NCI-H1694 (cell line): Measurements from ENCODE around the gene RPAP3.
A peak's percentile ranks its signal among the peaks of the same experiment; 100 is the strongest.

Experiments used
- DNase-seq: peaks from one replicate; lab custom pipeline; 2025; lab: John Stamatoyannopoulos, UW

RPAP3 gene

GRCh38 chr12:47743311-47743860, 37.6 kb upstream of the RPAP3 start:
- DNase-seq, result no peak

- DNase-seq, result no peak
Observed at GRCh38 chr12:47742253-47742825, 36.5 kb upstream of the RPAP3 start.

GRCh38 chr12:47741340-47741703, 35.5 kb upstream of the RPAP3 start:
- peak; percentile 63 for DNase-seq

GRCh38 chr12:47740606-47741339, 34.9 kb upstream of the RPAP3 start:
- no peak for DNase-seq

GRCh38 chr12:47739979-47740378, 34.1 kb upstream of the RPAP3 start:
- no peak for DNase-seq

- DNase-seq, result no peak
Observed at GRCh38 chr12:47739297-47739696, 33.5 kb upstream of the RPAP3 start.

GRCh38 chr12:47737936-47738594, 32.2 kb upstream of the RPAP3 start:
- DNase-seq, result no peak

GRCh38 chr12:47736877-47737676, 31.2 kb upstream of the RPAP3 start:
- DNase-seq, result no peak

- no peak for DNase-seq
Observed at GRCh38 chr12:47736216-47736615, 30.4 kb upstream of the RPAP3 start.

GRCh38 chr12:47735649-47736048, 29.8 kb upstream of the RPAP3 start:
- no peak for DNase-seq

GRCh38 chr12:47734725-47735480, 29.1 kb upstream of the RPAP3 start:
- DNase-seq, result no peak

- DNase-seq, result no peak
Observed at GRCh38 chr12:47733142-47733541, 27.3 kb upstream of the RPAP3 start.

- no peak for DNase-seq
Observed at GRCh38 chr12:47732504-47732903, 26.7 kb upstream of the RPAP3 start.

- no peak for DNase-seq
Observed at GRCh38 chr12:47731723-47732122, 25.9 kb upstream of the RPAP3 start.

GRCh38 chr12:47730341-47730744, 24.5 kb upstream of the RPAP3 start:
- no peak for DNase-seq

- DNase-seq, result no peak
Observed at GRCh38 chr12:47729233-47729632, 23.4 kb upstream of the RPAP3 start.

- no peak for DNase-seq
Observed at GRCh38 chr12:47725893-47726292, 20.1 kb upstream of the RPAP3 start.

GRCh38 chr12:47725091-47725772, 19.4 kb upstream of the RPAP3 start, which contains the start of gene ENDOU:
Gene ENDOU, minus strand, starts transcription at chr12:47725490. Its CDS starts 77 bp downstream, at chr12:47725413.
- DNase-seq, result no peak

- no peak for DNase-seq
Observed at GRCh38 chr12:47722941-47723631, 17.3 kb upstream of the RPAP3 start.

GRCh38 chr12:47722136-47722834, 16.5 kb upstream of the RPAP3 start:
- DNase-seq, result no peak
